SK-N-SH treated with all-trans-retinoic acid at 6 μM for 48 hours (cell line): ENCODE measurements around the gene DOCK11.

ENCODE experiments used
- ATAC-seq: fragments of 200-7000 bp; cut with Tn5 transposase; 3 replicates; pipeline ENCODE4 v1.9.1; 2020; ENCODE audit warnings: mild to moderate bottlenecking, moderate library complexity
- BACH2 ChIP-seq: fragments of 250-450 bp; sonication (Bioruptor Pico); IDR thresholded peaks from 2 replicates; pipeline ENCODE4 v1.9.0; 2021; ENCODE audit warnings: mild to moderate bottlenecking, borderline replicate concordance
- CREB5 ChIP-seq: fragments of 250-450 bp; sonication (Bioruptor Pico); IDR thresholded peaks from 2 replicates; pipeline ENCODE4 v1.5.1; 2020; ENCODE audit warnings: low read depth, mild to moderate bottlenecking, moderate library complexity
- CSDC2 ChIP-seq: fragments of 250-450 bp; sonication (Bioruptor Pico); IDR thresholded peaks from 2 replicates; pipeline ENCODE4 v1.5.0; 2020; ENCODE audit warnings: mild to moderate bottlenecking, moderate library complexity
- ESRRG ChIP-seq: fragments of 250-450 bp; sonication (Bioruptor Pico); IDR thresholded peaks from 2 replicates; pipeline ENCODE4 v1.6.1; 2021; ENCODE audit warnings: mild to moderate bottlenecking
- GLIS3 ChIP-seq: fragments of 250-450 bp; sonication (Bioruptor Pico); IDR thresholded peaks from 2 replicates; pipeline ENCODE4 v1.5.0; 2020; ENCODE audit warnings: mild to moderate bottlenecking, moderate library complexity
- ISL1 ChIP-seq: fragments of 250-450 bp; sonication (Bioruptor Pico); IDR thresholded peaks from 2 replicates; pipeline ENCODE4 v2.1.2; 2022; ENCODE audit warnings: mild to moderate bottlenecking, moderate library complexity
- OSR1 ChIP-seq: fragments of 250-450 bp; sonication (Bioruptor Pico); IDR thresholded peaks from 2 replicates; pipeline ENCODE4 v1.8.0; 2022; ENCODE audit warnings: moderate library complexity, mild to moderate bottlenecking, inconsistent platforms
- POU6F1 ChIP-seq: fragments of 250-450 bp; sonication (Bioruptor Pico); IDR thresholded peaks from 2 replicates; pipeline ENCODE4 v1.8.0; 2021; ENCODE audit warnings: low read depth, mild to moderate bottlenecking, moderate library complexity, borderline replicate concordance
- PPARA ChIP-seq: fragments of 250-450 bp; sonication (Bioruptor Pico); IDR thresholded peaks from 2 replicates; pipeline ENCODE4 v1.5.0; 2020; ENCODE audit warnings: mild to moderate bottlenecking, borderline replicate concordance
- RARB ChIP-seq: fragments of 250-450 bp; sonication (Bioruptor Pico); IDR thresholded peaks from 2 replicates; pipeline ENCODE4 v1.8.0; 2021; ENCODE audit warnings: mild to moderate bottlenecking, moderate library complexity
- SNAI2 ChIP-seq: fragments of 250-450 bp; sonication (Bioruptor Pico); IDR thresholded peaks from 2 replicates; pipeline ENCODE4 v1.5.0; 2020; ENCODE audit warnings: mild to moderate bottlenecking, moderate library complexity
- TCF4 ChIP-seq: fragments of 250-450 bp; sonication (Bioruptor Pico); IDR thresholded peaks from 2 replicates; pipeline ENCODE4 v1.8.0; 2021; ENCODE audit warnings: mild to moderate bottlenecking, moderate library complexity, borderline replicate concordance
- TOX ChIP-seq: fragments of 250-450 bp; sonication (Bioruptor Pico); IDR thresholded peaks from 2 replicates; pipeline ENCODE4 v1.8.0; 2021; ENCODE audit warnings: mild to moderate bottlenecking, moderate library complexity, borderline replicate concordance
- TSHZ2 ChIP-seq: fragments of 250-450 bp; sonication (Bioruptor Pico); IDR thresholded peaks from 2 replicates; pipeline ENCODE4 v1.5.0; 2020; ENCODE audit warnings: mild to moderate bottlenecking, moderate library complexity
- ZC3H10 ChIP-seq: fragments of 250-450 bp; sonication (Bioruptor Pico); IDR thresholded peaks from 2 replicates; pipeline ENCODE4 v1.5.1; 2021; ENCODE audit warnings: mild to moderate bottlenecking, moderate library complexity
- ZFP3 ChIP-seq: fragments of 250-450 bp; sonication (Bioruptor Pico); IDR thresholded peaks from 2 replicates; pipeline ENCODE4 v1.5.0; 2020; ENCODE audit warnings: mild to moderate bottlenecking, moderate library complexity
- ZFP30 ChIP-seq: fragments of 450-650 bp; formaldehyde crosslinking; IDR thresholded peaks from 2 replicates; pipeline ENCODE4 v1.5.0; 2022; ENCODE audit warnings: mild to moderate bottlenecking, moderate library complexity
- ZNF565 ChIP-seq: fragments of 450-650 bp; formaldehyde crosslinking; conservative IDR thresholded peaks from 2 replicates; pipeline ENCODE4 v1.5.0; 2020; ENCODE audit warnings: low read depth, mild to moderate bottlenecking, moderate library complexity
- ZNF70 ChIP-seq: fragments of 450-650 bp; formaldehyde crosslinking; IDR thresholded peaks from 2 replicates; pipeline ENCODE4 v1.5.0; 2020; ENCODE audit warnings: mild to moderate bottlenecking, moderate library complexity
- ZNF8 ChIP-seq: fragments of 450-650 bp; formaldehyde crosslinking; IDR thresholded peaks from 2 replicates; pipeline ENCODE4 v1.5.0; 2020; ENCODE audit warnings: mild to moderate bottlenecking, moderate library complexity

DOCK11 gene

GRCh38 chrX:118589227-118589626, 93.6 kb downstream of the DOCK11 start (continued):
- TF ChIP-seq GLIS3 = no peak
- TF ChIP-seq ZFP3 (CRISPR knock-in tag) = no peak
- TF ChIP-seq BACH2 (CRISPR knock-in tag) = no peak

GRCh38 chrX:118593407-118593806, 97.8 kb downstream of the DOCK11 start:
- no peak for ATAC-seq
- no peak for TF ChIP-seq ISL1
- no peak for TF ChIP-seq RARB (CRISPR knock-in tag)
- no peak for TF ChIP-seq CSDC2
- no peak for TF ChIP-seq ZNF70 (CRISPR knock-in tag)
- TF ChIP-seq TCF4 (CRISPR knock-in tag) = no peak
- no peak for TF ChIP-seq ZC3H10
- TF ChIP-seq BACH2 (CRISPR knock-in tag) = no peak
- TF ChIP-seq ESRRG (CRISPR knock-in tag) = no peak
- no peak for TF ChIP-seq ZNF565 (CRISPR knock-in tag)
- no peak for TF ChIP-seq POU6F1 (CRISPR knock-in tag)
- TF ChIP-seq ZFP30 (CRISPR knock-in tag) = no peak
- no peak for TF ChIP-seq CREB5 (CRISPR knock-in tag)
- TF ChIP-seq ZFP3 (CRISPR knock-in tag) = no peak

- TF ChIP-seq ZNF70 (CRISPR knock-in tag) = no peak
- TF ChIP-seq SNAI2 (CRISPR knock-in tag) = no peak
- no peak for TF ChIP-seq TSHZ2 (CRISPR knock-in tag)
- TF ChIP-seq ZNF565 (CRISPR knock-in tag) = no peak
- no peak for TF ChIP-seq ZFP3 (CRISPR knock-in tag)
- TF ChIP-seq BACH2 (CRISPR knock-in tag) = no peak
- no peak for TF ChIP-seq ZNF8
- no peak for TF ChIP-seq OSR1 (CRISPR knock-in tag)
- ATAC-seq = no peak
Measured at GRCh38 chrX:118594697-118595420, 99.2 kb downstream of the DOCK11 start.

GRCh38 chrX:118595501-118596042, 100.0 kb downstream of the DOCK11 start:
- TF ChIP-seq ZNF8 = no peak
- no peak for TF ChIP-seq ZFP30 (CRISPR knock-in tag)
- TF ChIP-seq RARB (CRISPR knock-in tag) = no peak
- no peak for TF ChIP-seq ZNF70 (CRISPR knock-in tag)
- no peak for TF ChIP-seq PPARA (CRISPR knock-in tag)
- TF ChIP-seq TOX = no peak
- no peak for TF ChIP-seq BACH2 (CRISPR knock-in tag)
- TF ChIP-seq ZFP3 (CRISPR knock-in tag) = no peak
- TF ChIP-seq CSDC2 = no peak
- TF ChIP-seq CREB5 (CRISPR knock-in tag) = no peak
- no peak for TF ChIP-seq ZNF565 (CRISPR knock-in tag)
- TF ChIP-seq SNAI2 (CRISPR knock-in tag) = no peak
- no peak for TF ChIP-seq ESRRG (CRISPR knock-in tag)
- no peak for TF ChIP-seq ISL1
- no peak for ATAC-seq
